HG03280 (cell line): ENCODE data around the gene SORL1.
A peak's percentile ranks its signal among the peaks of the same experiment; 100 is the strongest.

Experiments
- ATAC-seq: cut with Tn5 transposase; IDR thresholded peaks from one replicate; pipeline ENCODE4 v1.9.1; 2021; ENCODE audit warnings: mild to moderate bottlenecking, moderate library complexity; ENCODE audit not compliant: unreplicated experiment

Gene SORL1

DNA sequence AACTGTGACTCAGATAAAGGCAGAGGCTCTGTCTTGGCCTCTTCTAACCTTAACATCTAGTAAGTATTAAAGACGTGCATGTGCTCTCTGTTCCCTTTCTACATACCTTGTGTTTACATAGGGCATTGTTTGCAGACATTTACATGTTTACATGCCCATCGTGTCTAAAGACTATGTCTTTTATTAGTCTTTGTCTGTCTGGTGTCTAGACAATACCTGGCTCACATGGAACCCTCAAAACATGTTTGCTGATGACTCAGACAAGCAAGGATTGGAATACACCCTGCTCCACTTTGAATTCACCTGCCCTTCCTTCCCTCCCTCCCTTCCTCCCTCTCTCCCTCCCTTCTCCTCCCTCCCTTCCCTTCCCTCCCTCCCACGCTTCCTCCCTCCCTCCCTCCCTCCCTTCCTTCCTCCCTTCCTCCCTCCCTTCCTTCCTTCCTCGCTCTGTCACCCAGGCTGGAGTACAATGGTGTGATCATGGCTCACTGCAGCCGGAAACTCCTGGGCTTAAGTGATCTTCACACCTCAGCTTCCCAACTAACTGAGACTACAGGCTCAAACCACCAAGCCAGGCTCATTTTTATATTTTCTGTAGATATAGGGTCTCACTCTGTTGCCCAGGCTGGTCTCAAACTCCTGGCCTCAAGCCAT lies 24.4 kb downstream of the SORL1 start:
- ATAC-seq = no peak

DNA sequence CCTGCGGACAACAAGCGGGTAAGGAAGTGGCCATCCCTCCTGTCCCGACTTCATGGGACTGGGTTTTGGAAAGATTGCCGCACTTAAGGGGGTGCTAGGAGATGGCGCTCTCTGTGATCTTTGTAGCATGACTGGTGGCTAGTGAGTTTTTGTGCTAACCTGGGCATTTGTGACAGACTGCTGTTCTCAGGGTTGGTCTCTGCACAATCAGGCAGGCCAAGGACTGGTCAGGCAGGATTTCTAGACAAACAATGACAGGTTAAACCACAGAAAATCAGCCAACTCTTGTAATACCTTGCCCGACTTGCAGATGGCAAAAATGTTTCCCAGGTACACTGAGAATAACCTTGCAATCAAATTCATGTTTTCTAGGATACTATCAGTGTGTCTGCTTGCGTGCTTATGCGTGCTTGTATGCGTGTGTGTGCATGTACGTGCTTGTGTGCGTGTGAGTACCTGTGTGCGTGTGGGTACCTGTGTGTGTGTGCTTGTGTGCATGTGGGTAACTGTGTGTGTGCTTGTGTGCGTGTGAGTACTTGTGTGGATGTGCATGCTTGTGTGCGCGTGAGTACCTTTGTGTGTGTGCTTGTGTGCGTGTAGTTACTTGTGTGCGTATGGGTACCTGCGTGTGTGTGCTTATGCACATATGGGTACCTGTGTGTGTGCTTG lies 26.2 kb downstream of the SORL1 start:
- no peak for ATAC-seq

DNA sequence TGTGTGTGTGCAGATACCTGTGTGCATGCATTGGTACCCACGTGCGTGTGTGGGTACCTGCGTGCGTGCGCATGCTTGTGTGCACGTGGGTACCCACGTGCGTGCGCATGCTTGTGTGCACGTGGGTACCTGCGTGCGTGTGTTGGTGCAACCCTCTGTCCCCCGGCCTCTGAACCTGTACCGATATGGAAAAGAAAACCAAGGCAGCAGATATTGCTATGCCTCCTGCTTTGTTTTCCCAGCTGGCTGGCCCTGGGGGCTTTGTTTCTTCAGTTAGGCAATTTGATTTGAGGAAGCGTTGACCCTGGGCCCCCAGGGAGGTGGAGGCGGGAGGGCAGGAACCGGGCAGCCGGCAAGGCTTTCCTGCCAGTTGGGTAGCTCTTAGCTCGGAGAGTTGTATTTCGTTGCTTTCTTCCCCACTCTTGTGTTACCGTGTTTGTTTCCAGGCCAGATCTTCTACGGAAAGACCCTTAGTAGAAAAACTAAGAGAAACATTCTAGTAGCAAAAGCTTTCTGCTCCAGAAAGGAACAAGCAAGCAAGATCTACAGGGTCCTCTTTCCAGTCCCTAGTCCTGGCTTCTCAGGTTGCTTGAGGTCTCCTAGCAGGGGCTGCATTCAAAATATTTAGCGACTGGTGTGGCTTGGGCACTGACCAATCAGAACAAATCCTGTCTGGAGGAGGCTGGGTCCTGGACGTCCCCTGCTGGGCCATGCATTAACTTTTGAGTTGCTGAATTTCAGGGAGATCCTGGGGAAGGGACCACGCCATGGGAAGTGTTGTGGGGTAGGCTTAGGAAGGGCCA lies 27.0 kb downstream of the SORL1 start:
- ATAC-seq = no peak

DNA sequence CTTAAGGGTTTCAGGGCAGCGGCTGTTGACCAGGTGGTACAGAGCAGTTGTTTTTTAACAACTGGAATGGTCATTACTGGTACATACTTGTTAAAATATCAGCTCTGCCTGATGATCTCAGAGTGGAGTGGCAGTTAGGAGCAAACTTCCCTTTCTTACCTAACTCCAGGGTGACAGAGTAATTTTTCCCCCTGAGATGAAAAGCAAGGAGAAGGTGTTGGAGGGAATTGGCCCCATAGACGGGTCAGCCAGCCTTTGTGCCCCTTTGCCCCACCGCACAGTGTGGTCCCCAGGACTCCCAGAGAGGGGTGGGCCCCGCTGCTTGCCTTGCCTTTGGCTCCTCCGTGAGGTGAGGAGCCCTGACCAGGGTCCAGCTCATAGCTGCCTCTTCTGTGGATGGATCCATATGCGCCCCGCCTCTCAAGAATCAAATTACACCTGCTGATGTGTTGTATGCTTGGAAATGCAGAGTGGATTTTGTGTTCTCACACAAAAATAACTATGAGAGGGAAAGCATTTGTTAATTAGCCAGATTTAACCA lies 27.7 kb downstream of the SORL1 start:
- no peak for ATAC-seq

DNA sequence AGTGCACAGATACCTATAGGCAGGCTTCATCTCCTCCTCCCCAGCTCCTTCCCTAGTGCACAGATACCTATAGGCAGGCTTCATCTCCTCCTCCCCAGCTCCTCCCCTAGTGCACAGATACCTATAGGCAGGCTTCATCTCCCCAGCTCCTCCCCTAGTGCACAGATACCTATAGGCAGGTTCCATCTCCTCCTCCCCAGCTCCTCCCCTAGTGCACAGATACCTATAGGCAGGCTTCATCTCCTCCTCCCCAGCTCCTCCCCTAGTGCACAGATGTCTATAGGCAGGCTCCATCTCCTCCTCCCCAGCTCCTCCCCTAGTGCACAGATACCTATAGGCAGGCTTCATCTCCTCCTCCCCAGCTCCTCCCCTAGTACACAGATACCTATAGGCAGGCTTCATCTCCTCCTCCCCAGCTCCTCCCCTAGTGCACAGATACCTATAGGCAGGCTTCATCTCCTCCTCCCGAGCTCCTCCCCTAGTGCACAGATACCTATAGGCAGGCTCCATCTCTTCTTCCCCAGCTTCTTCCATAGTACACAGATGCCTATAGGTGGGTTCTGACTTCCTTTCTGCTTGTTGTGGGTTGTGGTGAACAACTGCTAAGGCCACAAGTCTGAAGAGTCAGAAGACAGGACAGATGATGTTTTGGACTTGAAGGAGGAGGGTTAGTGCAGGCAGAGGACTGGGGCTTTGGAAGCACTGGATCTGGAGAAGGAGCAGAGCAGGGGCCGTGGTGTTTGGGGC lies 29.5 kb downstream of the SORL1 start:
- ATAC-seq = peak; percentile 50

DNA sequence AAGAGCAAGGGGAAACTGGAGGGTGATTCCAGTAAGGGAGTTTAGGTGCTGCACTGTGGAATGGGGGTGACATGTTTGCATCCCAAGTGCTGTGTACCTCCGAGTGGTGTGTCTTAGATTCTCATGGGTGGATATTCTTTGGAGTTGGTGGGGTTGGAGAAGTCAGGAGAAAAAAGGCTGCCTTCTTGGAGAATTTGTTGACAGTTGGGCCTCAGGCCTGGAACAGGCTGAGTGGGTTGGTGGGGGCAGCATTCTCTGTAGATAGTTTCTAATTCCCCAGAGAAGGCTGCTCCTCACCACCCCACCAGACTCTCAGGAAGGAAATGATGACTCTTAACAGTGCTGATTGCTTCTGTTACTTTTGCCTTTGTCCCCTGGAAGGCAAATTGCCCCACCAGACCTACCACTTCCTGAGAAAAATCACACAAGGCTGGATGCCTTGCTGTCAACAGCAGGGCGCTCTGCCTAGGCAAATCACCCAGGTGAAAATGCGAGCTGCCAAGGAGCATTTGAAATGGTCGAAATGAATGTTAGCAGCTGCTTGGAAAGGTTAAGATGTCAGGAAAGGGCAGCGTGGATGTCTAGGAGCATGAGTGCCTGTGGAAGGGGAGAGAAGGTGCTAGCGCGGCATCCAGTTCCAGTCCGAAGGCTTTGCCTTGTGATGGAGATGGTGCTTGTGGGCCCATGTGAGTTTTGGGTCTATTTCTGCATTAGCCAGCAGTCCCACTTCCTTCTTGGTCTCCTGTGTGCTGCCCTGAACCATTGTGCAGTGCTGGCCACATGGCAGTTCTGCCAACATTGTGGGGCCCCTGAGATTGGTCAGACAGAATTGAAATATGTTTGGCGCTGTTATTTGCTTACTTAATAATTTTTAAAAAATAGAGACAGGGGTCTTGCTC lies 30.4 kb downstream of the SORL1 start:
- peak; percentile 71 for ATAC-seq

DNA sequence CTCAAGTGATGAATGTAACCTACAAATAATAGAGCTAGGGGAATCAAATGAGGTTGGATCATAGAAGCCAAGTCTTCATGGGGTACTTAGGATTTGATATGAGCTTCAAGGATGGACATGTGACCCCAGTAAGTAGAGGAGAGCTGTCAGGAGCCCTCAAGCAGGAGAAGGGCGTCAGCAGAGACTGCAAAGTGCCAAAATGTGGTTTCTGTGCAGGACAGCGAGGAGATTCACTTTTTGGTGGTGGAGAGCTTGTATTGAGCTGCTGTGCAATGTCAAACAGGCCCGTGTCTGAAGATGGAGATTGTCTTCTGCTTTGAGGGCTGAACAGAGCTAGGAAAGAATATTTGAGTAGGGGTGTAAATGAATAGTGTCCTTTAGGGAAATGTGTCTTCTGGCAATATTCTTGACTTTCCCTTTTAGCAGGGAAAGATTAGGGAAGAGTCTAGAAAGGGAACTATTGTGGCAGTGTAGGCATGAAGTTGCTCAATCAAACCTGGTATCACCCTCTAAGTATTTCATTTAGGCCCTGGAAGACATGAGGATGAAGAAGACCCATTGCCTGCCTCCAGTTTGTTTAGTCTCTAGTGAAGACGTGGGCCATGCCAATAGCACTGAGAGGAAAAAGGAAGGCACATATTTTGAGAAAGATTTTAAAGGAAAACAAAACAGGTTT lies 31.8 kb downstream of the SORL1 start:
- ATAC-seq = no peak

DNA sequence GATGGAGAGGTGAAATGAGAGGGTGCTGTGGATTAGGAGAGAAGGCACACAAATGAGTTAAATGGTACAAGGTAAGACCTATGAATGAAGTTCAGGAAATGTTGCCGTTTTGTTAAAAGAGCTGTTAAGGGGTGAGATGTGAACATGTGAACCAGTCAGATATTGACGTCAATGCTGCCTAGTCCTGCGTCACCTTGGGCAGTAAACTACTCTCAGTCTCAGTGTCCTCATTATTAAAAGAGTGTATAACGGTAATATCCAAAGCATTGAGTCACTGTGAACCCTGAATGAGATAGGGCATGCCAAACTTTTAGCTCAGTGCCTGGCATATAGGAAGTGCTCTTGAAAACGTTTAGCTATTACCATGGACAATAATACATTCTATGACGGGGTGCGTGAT lies 33.1 kb downstream of the SORL1 start:
- ATAC-seq = no peak

DNA sequence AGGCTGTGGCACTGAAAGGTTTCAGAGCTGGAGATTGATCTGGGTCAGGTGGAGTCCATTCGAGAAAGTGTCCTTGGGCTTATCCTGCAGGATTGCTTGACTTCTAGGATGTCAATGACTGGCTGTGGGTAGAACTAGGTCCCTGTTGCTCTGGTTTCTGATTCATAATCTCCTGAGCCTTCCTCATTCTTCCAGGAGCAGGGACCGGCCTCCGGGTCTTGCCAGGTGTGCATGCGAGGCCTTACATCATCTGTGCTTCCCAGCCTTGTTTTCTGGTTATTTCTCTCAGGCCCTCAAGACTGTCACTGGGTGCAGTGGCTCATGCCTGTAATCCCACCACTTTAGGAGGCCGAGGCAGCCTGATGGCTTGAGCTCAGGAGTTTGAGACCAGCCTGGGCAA lies 33.9 kb downstream of the SORL1 start:
- no peak for ATAC-seq

DNA sequence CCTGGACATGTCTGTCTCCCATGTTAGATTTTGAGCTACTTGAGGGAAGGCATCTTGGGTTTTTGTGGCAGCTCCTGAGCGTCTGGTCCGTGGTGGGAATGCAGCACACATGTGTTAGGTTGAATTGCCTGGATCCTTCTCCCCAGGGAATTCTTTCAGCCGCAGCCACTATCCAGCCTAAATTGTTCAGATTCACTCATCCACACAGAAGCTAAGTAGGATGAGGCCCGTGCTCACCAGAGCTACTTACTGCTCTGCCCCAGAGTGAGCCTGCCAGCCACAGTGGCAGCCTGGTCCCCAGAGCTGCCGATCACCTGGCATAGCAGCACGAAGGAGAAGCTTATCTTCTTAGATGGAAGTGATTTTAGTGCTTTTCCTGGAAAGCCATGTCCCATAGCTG lies 35.1 kb downstream of the SORL1 start:
- ATAC-seq = no peak

DNA sequence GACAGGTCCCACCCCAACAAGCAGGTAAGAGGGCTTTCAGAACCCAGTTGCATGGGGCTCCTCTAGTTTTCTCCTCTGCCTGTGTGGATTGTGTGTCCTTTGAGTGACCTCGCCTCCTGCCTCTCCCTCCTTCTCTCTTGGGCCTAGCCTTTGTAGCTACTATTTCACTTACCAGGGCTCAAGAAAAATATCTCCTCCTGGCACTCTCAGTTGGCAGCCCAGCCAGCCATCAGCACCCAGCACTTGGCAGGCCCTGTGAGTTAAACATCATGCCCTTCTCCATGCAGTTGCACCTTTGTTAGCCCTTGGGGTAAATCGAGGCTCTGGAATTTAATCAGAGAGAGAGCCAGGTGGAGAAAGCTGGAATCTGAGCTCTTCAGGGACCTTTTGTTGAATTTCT lies 36.1 kb downstream of the SORL1 start:
- no peak for ATAC-seq

DNA sequence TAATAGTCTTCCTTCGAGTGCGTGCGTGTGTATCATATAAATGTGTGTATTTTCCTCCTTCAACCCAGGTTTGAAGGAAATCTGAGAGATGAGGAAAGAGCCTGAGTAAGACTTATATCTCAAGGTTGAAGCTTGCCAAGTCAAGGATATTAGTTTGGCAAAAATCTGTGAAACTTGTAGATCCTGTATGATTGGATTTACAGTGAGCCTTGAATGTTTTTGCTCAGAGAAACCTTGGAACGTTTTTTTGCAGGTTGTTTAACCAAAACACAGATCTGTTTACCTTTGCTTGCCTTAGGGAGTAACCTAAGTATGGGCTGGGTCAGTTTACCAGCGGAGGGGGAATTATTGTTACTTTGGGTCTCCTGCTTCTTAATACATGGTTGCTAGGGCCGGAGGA lies 36.5 kb downstream of the SORL1 start:
- ATAC-seq = no peak

DNA sequence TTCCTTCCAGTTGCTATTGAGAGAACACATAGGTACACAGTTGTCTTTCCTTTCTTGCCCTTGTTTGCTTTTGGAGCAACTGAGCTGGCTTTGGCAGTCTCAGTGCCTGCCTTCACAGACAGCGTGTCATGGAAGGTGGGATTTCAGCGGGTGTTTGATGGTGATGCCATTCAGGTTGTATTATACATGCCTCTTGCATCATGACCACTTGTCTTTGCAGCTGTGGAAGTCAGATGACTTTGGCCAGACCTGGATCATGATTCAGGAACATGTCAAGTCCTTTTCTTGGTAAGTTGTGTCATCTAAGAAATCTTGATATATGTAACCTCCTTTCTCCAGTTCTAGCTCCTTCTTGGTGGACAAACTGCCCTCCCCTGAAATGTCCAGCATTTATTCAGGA lies 37.7 kb downstream of the SORL1 start:
- ATAC-seq = no peak

DNA sequence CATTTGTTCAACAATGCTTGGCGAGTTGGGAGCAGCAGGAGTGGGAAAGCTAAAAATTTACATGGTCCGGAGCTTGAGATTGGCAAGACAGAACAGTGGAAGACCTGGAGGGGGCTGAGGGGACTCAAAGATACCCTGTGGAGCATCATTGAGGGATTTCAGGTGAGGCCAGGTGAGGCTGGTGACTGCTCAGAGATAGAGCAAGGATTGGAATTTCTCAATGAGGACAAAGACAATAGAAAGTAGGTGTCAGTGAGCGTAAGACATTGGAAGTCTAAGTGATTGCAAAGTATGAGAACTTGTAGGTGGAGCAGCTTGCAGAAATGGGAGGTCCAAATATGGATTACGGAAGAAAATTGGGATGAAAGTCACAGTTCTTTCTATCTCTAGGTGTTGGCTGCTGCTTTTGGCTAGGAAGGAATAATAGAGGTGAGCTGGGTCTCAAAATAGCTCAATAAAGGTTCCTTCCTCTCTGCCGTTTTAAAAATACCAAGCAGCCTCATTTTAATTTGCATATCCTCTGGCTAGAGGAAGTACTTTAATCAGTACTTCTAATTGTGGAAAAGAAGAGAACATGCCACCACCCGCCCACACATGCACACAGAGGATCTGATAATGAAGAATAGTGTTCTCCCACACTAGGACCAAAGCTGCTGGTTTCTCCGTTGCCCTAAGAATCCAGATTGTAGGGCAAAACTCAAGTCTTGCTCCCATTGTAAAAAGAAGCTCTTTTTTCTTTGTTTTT lies 42.4 kb downstream of the SORL1 start:
- ATAC-seq = peak; percentile 54

DNA sequence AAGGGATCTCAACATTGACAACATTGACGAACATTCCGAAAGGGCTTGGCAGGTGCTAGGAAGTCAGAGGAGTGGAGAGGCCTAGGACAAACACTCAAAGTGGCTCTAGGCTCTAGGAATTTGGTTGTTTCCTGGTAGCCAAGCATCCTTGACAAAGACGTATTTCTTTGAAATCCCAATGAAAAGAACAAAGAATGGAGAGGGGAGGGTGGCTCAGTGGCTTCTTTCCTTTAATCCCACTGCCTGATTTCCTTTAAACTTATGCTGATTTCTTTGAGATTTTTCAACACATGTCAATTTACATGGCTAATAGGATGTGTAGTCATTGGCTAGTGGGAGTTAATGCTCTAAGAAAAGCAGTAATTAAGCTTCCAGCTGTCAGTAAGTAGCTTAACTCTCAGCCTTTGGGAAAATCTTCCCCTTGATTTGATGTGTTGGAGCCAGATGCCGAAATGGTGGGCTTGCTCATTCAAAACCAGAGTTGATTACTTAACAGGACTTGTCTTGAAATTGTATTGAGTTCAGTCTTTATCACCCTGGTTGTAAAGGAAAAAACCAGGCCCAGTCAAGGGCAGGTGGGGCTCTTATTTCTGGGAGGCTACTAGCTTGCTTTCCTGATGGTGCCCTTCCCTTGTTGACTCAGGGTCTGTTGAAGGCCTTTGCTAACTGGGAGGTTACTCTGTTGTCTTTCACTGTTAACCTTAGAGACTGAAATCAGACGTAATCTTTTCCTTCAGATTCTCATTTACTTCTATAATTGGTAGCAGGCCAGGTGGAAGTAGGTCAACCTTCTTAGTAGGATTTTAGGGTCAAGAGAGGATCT lies 45.3 kb downstream of the SORL1 start:
- ATAC-seq = no peak

DNA sequence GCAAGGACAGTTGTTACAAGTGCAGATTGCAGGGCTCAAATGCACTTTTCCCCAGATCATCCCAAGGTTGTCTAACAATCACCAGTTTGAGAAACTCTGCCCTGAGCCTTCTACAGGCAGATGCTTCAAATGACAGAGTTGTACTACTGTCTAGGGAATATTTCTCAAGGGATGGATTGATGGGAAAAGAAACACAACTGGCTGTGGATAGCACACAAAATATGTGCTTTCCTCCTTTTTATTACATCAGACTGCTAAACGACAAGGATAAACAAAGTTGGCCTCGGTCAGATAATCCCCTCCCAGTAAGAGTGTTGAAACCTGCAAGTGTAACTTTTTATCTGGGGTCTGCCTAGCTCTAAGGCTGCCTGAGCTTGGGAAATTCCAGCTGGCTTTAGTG lies 47.3 kb downstream of the SORL1 start:
- ATAC-seq = no peak

DNA sequence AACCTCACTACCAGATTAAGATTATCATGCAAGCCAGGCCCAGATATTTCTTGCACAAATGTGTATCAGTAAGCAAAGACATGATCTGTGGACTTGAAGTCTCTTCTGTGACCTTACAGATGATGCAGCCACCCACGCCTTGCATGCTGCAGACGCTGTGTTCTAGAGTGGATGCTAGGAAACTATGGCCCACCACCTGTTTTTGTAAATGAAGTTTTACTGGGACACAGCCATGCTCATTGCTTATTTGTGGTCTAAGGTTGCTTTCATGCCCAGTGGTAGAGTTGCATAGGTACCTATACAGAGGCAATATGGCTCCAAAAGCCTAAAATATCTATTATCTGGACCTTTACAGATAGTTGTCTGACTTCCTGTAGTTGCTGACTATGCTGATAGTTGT lies 48.2 kb downstream of the SORL1 start:
- no peak for ATAC-seq

DNA sequence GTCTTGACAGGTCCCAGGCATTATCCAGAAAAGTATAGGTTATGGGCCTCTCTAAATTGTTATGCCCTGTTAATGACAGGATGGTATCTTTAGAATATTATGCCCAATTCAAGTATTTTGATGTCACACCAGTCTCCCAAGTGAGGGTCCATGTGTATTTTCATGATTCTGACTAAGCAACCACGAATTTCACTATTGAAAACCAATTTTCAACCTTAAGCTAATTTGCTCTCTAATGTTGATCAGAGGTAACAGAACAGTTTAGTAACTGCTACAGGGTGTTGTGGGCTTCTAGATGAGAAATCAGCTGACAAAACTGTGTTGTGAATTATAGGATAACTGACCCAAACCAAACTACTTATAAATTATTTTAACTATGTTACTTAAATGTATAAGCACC lies 48.6 kb downstream of the SORL1 start:
- ATAC-seq = no peak
